B cell (primary cell): ENCODE measurements around the gene GOLGA1. TPM values are rescaled to one million over a fixed set of nuclear protein-coding genes. Genes with fewer than 3 reads are reported as not detected.
"Not testable (repeated sequence)": the region's sequence is repeated elsewhere in the genome, so short reads cannot be mapped to it uniquely, and the experiment has no call there.

Experiments used
- ATAC-seq: fragments of 200-7000 bp; cut with Tn5 transposase; one replicate; pipeline ENCODE4 v1.10.0; 2021; ENCODE audit warnings: low read depth, mild to moderate bottlenecking, moderate number of reproducible peaks, moderate library complexity
- CTCF ChIA-PET: fragments of 350-600 bp; sonication (Branson Sonifier 250); formaldehyde crosslinking; loops from one replicate; lab custom pipeline; 2021; ENCODE audit warnings: antibody characterized with exemption, inconsistent platforms; lab: Charles Lee
- POLR2A ChIA-PET: fragments of 350-600 bp; sonication (Branson Sonifier 250); formaldehyde crosslinking; loops from one replicate; lab custom pipeline; 2021; ENCODE audit warnings: antibody characterized with exemption; lab: Charles Lee
- DNase-seq: peaks from one replicate; pipeline ENCODE4 v3.0.0; 2013
- H2AFZ ChIP-seq: 2 replicates; pipeline ENCODE4 v1.6.1; 2012; ENCODE audit warnings: mild to moderate bottlenecking, low read depth, low read length; ENCODE audit not compliant: insufficient read depth, poor library complexity, severe bottlenecking
- H3K27ac ChIP-seq, 2 donors: 1 replicate in 1 of 2; 2 replicates in 1 of 2; pipeline ENCODE4 v1.5.1; 2012 to 2013; ENCODE audit warnings: low read length in 2 of 2, mild to moderate bottlenecking in 2 of 2, moderate library complexity in 1 of 2
- H3K27me3 ChIP-seq, 4 experiments: fragments of 200-600 bp in 1 of 4; sonication (generic) in 1 of 4; replicated peaks in 1 of 4; 1 replicate in 2 of 4; 2 replicates in 2 of 4; pipeline versions ENCODE4 v1.6.1 to v1.7.0; 2013 to 2016; ENCODE audit warnings: low read length in 3 of 4, mild to moderate bottlenecking in 2 of 4, mixed read lengths in 1 of 4, moderate library complexity in 1 of 4; ENCODE audit not compliant: insufficient read depth in 4 of 4, control insufficient read depth in 3 of 4; ENCODE audit errors: control extremely low read depth in 1 of 4
- H3K36me3 ChIP-seq, 2 experiments: replicated peaks in 1 of 2; 1 replicate in 1 of 2; 2 replicates in 1 of 2; pipeline versions ENCODE4 v1.6.1 to v1.7.1; 2013; ENCODE audit warnings: low read length in 1 of 2; ENCODE audit not compliant: insufficient read depth in 2 of 2, control insufficient read depth in 1 of 2; ENCODE audit errors: control extremely low read depth in 1 of 2, extremely low read depth in 1 of 2
- H3K4me1 ChIP-seq, 2 donors: fragments of 200-600 bp in 1 of 2; sonication (generic) in 1 of 2; 1 replicate in 1 of 2; 2 replicates in 1 of 2; pipeline versions ENCODE4 v1.5.1 to v1.6.1; 2013 to 2017; ENCODE audit warnings: low read length in 2 of 2; ENCODE audit not compliant: control insufficient read depth in 2 of 2, insufficient read depth in 2 of 2
- H3K4me2 ChIP-seq: replicated peaks from 2 replicates; pipeline ENCODE3; 2012; ENCODE audit warnings: mild to moderate bottlenecking, low read depth, low read length; ENCODE audit not compliant: poor library complexity, severe bottlenecking
- H3K4me3 ChIP-seq, 5 experiments: fragments of 200-600 bp in 1 of 5; sonication (generic) in 1 of 5; 1 replicate in 3 of 5; 2 replicates in 2 of 5; pipeline versions ENCODE4 v1.5.1 to v1.7.0; 2011 to 2016; ENCODE audit warnings: low read length in 4 of 5, mild to moderate bottlenecking in 4 of 5, low read depth in 2 of 5, control low read depth in 1 of 5, moderate library complexity in 1 of 5; ENCODE audit not compliant: insufficient read depth in 1 of 5; ENCODE audit errors: control extremely low read depth in 1 of 5, extremely low read depth in 1 of 5
- H3K79me2 ChIP-seq: fragments of 200-600 bp; sonication (generic); one replicate; pipeline ENCODE4 v1.6.0; 2016; ENCODE audit warnings: low read length; ENCODE audit not compliant: control insufficient read depth, insufficient read depth
- H3K9ac ChIP-seq: fragments of 200-600 bp; sonication (generic); 2 replicates; pipeline ENCODE4 v1.6.1; 2017; ENCODE audit warnings: mild to moderate bottlenecking, low read length, moderate library complexity
- H3K9me3 ChIP-seq, 3 donors: one replicate each; pipeline versions ENCODE4 v1.6.1 to v1.7.1; 2013; ENCODE audit warnings: low read length in 2 of 3; ENCODE audit not compliant: control insufficient read depth in 2 of 3, insufficient read depth in 1 of 3; ENCODE audit errors: control extremely low read depth in 1 of 3
- H4K20me1 ChIP-seq: 2 replicates; pipeline ENCODE4 v1.6.0; 2012; ENCODE audit warnings: mild to moderate bottlenecking, low read length; ENCODE audit not compliant: insufficient read depth, control insufficient read depth, poor library complexity, severe bottlenecking
- H3K27ac Mint-ChIP-seq: one replicate; pipeline ENCODE4 v1.8.0; 2021; ENCODE audit warnings: mixed read lengths
- H3K27me3 Mint-ChIP-seq: one replicate; pipeline ENCODE4 v1.8.0; 2021; ENCODE audit warnings: mixed read lengths
- H3K4me1 Mint-ChIP-seq: one replicate; pipeline ENCODE4 v1.8.0; 2021; ENCODE audit warnings: mixed read lengths
- H3K4me3 Mint-ChIP-seq: one replicate; pipeline ENCODE4 v1.8.0; 2021; ENCODE audit warnings: mixed read lengths
- H3K9me3 Mint-ChIP-seq: one replicate; pipeline ENCODE4 v1.8.0; 2022; ENCODE audit warnings: mixed read lengths; ENCODE audit not compliant: insufficient read depth
- CTCF ChIP-seq: fragments of 200-600 bp; IDR thresholded peaks from one replicate; pipeline ENCODE4 v1.8.0; 2022; ENCODE audit warnings: antibody characterized with exemption, mild to moderate bottlenecking
- EZH2 ChIP-seq: IDR thresholded peaks from 2 replicates; pipeline ENCODE4 v1.6.1; 2012; ENCODE audit warnings: borderline replicate concordance, low read depth, mild to moderate bottlenecking, moderate library complexity, low read length; ENCODE audit not compliant: insufficient read depth, poor library complexity, severe bottlenecking
- WGBS: methylation state at CpG from one replicate; pipeline ENCODE4 v1.1.5; 2013; ENCODE audit warnings: missing lambda C conversion rate; ENCODE audit not compliant: insufficient coverage; 5-methylcytosine and 5-hydroxymethylcytosine counted together
- intact Hi-C: fragments of 100-400 bp; cut with micrococcal nuclease; formaldehyde crosslinking; loops from one replicate; pipeline ENCODE4 v1.10.0; 2022
- polyA plus RNA-seq: library from polyadenylated mRNA; depleted of rRNA; stranded (reverse); fragments of >200 nt; gene quantifications from 2 replicates; pipeline ENCODE4 v1.2.3, GENCODE V29; 2012
- total RNA-seq, 2 donors: library from RNA; stranded (reverse); fragments of 120-200 nt in 1 of 2; gene quantifications; 1 replicate in 1 of 2; 2 replicates in 1 of 2; pipeline versions ENCODE4 v1.2.3 to v1.2.4, GENCODE V29; 2013 to 2022

Gene GOLGA1
- total and polyA plus RNA-seq, 2 donors (not counting 1 experiment from before 2014, with no cell fraction given): 13.4 to 26.2 TPM

GRCh38 chr9:124839612-124840299, 101.1 kb downstream of the GOLGA1 start:
- CTCF ChIA-PET: interaction anchor here (0.8 to 4.0 kb wide), 10 partner anchors 10 to 223 kb away, joined by 3 to 29 read pairs (median 3); partner anchors contain the start of genes NR6A1 and WDR38

GRCh38 chr9:124838567-124839275, 102.2 kb downstream of the GOLGA1 start:
- H3K36me3 ChIP-seq, H3K9ac ChIP-seq, H3K27ac Mint-ChIP-seq, intact Hi-C loops, H4K20me1 ChIP-seq, H3K27ac ChIP-seq, H3K4me3 ChIP-seq, DNase-seq, H3K79me2 ChIP-seq, H3K4me1 Mint-ChIP-seq, H3K27me3 ChIP-seq, H3K4me1 ChIP-seq, H3K4me2 ChIP-seq, H2AFZ ChIP-seq, H3K9me3 Mint-ChIP-seq, H3K9me3 ChIP-seq, H3K4me3 Mint-ChIP-seq, ATAC-seq: not testable (repeated sequence)
- ChIA-PET POLR2A (interaction anchor here (0.6 kb wide), 1 partner anchor 60 kb away, joined by 4 read pairs; no protein-coding TSS in a partner anchor), CTCF (interaction anchor here (0.7 to 0.8 kb wide), 2 partner anchors 11 to 66 kb away, joined by 3 read pairs; no protein-coding TSS in a partner anchor)
- WGBS: 50% methylated on average over 30 of the region's 52 CpGs
- peaks cover 12% of the 10 kb centered on the region for H3K27me3 Mint-ChIP-seq

More at GRCh38 chr9:124839612-124840299, 101.1 kb downstream of the GOLGA1 start:
- H3K4me2 ChIP-seq: no peak overlapping the region
- H3K4me1 ChIP-seq: no peaks in the 10 kb centered on the region
- intact Hi-C loops: no loop called here
- H3K4me3 Mint-ChIP-seq: no peak overlapping the region
- DNase-seq: peak; percentile 18
- no peak overlapping the region for H3K4me3 ChIP-seq
- no peak overlapping the region for H3K27ac Mint-ChIP-seq
- no peaks in the 10 kb centered on the region for H3K4me1 Mint-ChIP-seq
- peaks cover 0 to 6% (median 0%) of the 10 kb centered on the region in 4 experiments for H3K27me3 ChIP-seq
- POLR2A ChIA-PET: no interaction called here
- no peaks in the 10 kb centered on the region for H3K9me3 Mint-ChIP-seq
- no peak overlapping the region for H3K9ac ChIP-seq
- no peaks in the 10 kb centered on the region for H4K20me1 ChIP-seq
- no peaks in the 10 kb centered on the region for H3K9me3 ChIP-seq
- H3K27me3 Mint-ChIP-seq: peaks cover 12% of the 10 kb centered on the region
- 82% methylated on average over 8 of the region's 12 CpGs for WGBS
- H2AFZ ChIP-seq: no peak overlapping the region
- TF ChIP-seq CTCF (peak; percentile 24), EZH2 (no peak)
- no peak overlapping the region for H3K27ac ChIP-seq
- no peak for ATAC-seq
- H3K36me3 ChIP-seq: no peaks in the 10 kb centered on the region
- no peaks in the 10 kb centered on the region for H3K79me2 ChIP-seq

GRCh38 chr9:124838132-124838531, 102.8 kb downstream of the GOLGA1 start:
- H3K27me3 ChIP-seq, DNase-seq, ATAC-seq, H3K9ac ChIP-seq, H4K20me1 ChIP-seq, H3K79me2 ChIP-seq, H3K27ac ChIP-seq, H3K4me3 Mint-ChIP-seq, H2AFZ ChIP-seq, H3K36me3 ChIP-seq, intact Hi-C loops, H3K4me3 ChIP-seq, H3K9me3 Mint-ChIP-seq, H3K9me3 ChIP-seq, H3K4me2 ChIP-seq, H3K27ac Mint-ChIP-seq, H3K4me1 ChIP-seq, H3K4me1 Mint-ChIP-seq: not testable (repeated sequence)
- peaks cover 12% of the 10 kb centered on the region for H3K27me3 Mint-ChIP-seq
- ChIA-PET CTCF (interaction anchor here (0.7 kb wide), 1 partner anchor 65 kb away, joined by 3 read pairs; no protein-coding TSS in a partner anchor), POLR2A (interaction anchor here (0.6 kb wide), 1 partner anchor 59 kb away, joined by 4 read pairs; no protein-coding TSS in a partner anchor)
- WGBS: no CpG with 5 or more reads among the region's 5 CpGs
